ENCODE data around the gene TMPRSS7.
A peak's percentile ranks its signal among the peaks of the same experiment; 100 is the strongest.

TMPRSS7 gene

GRCh38 chr3:112084980-112085705 is 50.6 kb downstream of the TMPRSS7 start:
- Histone ChIP-seq H3K9ac (ENCODE audit: low read length) (no peak overlapping the region), H2AK5ac (ENCODE audit: low read length, severe bottlenecking) (no peak overlapping the region), H3K4me1 (ENCODE audit: control insufficient read depth, insufficient read depth, low read depth, low read length) (peaks cover 10% of the 10 kb centered on the region), H2AFZ (ENCODE audit: low read depth, low read length) (no peak overlapping the region), H3K9me3 (ENCODE audit: control insufficient read depth, low read length) (no peaks in the 10 kb centered on the region), H2BK5ac (ENCODE audit: low read depth, low read length, poor library complexity, severe bottlenecking) (no peak overlapping the region), H3K36me3 (ENCODE audit: control insufficient read depth in 1 of 2, insufficient read depth in 2 of 2, low read depth in 1 of 2, low read length in 2 of 2) (no peaks in the 10 kb centered on the region), H4K91ac (ENCODE audit: low read length) (no peak overlapping the region), H3K23ac (ENCODE audit: low read length in 2 of 2) (no peak overlapping the region), H3K4ac (ENCODE audit: low read depth in 1 of 2, low read length in 2 of 2) (no peak overlapping the region), H4K8ac (ENCODE audit: low read length) (no peak overlapping the region), H2BK15ac (ENCODE audit: low read depth, poor library complexity, severe bottlenecking) (no peak overlapping the region), H3K4me3 (ENCODE audit: insufficient read depth in 1 of 2, low read depth in 1 of 2, low read length in 2 of 2) (no peak overlapping the region), H3K27me3 (ENCODE audit: control insufficient read depth in 1 of 2, insufficient read depth in 1 of 2, low read length in 2 of 2) (peaks cover 0 to 6% of the 10 kb centered on the region in 2 experiments), H2BK120ac (ENCODE audit: low read depth, low read length) (no peak overlapping the region), H3K14ac (ENCODE audit: low read length in 2 of 2) (peak overlapping the region in 1 of 2 experiments; percentile 22), H2BK12ac (ENCODE audit: low read length in 2 of 2) (no peak overlapping the region), H3K27ac (ENCODE audit: low read length, poor library complexity, severe bottlenecking) (no peak overlapping the region), H3K4me2 (ENCODE audit: low read length, poor library complexity, severe bottlenecking) (no peak overlapping the region), H3K79me1 (replicated peaks; ENCODE audit: low read length, poor library complexity, severe bottlenecking) (peaks cover 3% of the 10 kb centered on the region), H3K18ac (ENCODE audit: low read depth in 1 of 2, low read length in 2 of 2) (no peak overlapping the region)
- 45% methylated on average over 3 of the region's 7 CpGs for WGBS
- no peak for DNase-seq

- H3K18ac ChIP-seq (ENCODE audit: low read depth in 1 of 2, low read length in 2 of 2) = peak overlapping the region in 1 of 2 experiments; percentile 6
- 22% methylated on average over 9 of the region's 12 CpGs for WGBS
- H3K23ac ChIP-seq (ENCODE audit: low read length in 2 of 2) = no peak overlapping the region
These were observed 51.2 kb downstream of the TMPRSS7 start for GRCh38 chr3:112085735-112086075.

GRCh38 chr3:112086076-112086854 is 51.7 kb downstream of the TMPRSS7 start, which contains the start of gene C3orf52:
Gene C3orf52 (plus strand): TSS chr3:112086389. CDS start chr3:112086408, 19 bp downstream.
- Histone ChIP-seq H3K9me3 (ENCODE audit: control insufficient read depth, low read length) (no peaks in the 10 kb centered on the region), H3K23ac (ENCODE audit: low read length in 2 of 2) (no peak within 1 kb of the TSS), H3K27me3 (ENCODE audit: control insufficient read depth in 1 of 2, insufficient read depth in 1 of 2, low read length in 2 of 2) (peaks cover 0 to 6% of the 10 kb centered on the region in 2 experiments), H4K8ac (ENCODE audit: low read length) (peak within 1 kb of the TSS; percentile 38), H2AK5ac (ENCODE audit: low read length, severe bottlenecking) (no peak within 1 kb of the TSS), H3K4me1 (ENCODE audit: control insufficient read depth, insufficient read depth, low read depth, low read length) (peaks cover 15% of the 10 kb centered on the region), H2BK15ac (ENCODE audit: low read depth, poor library complexity, severe bottlenecking) (peak within 1 kb of the TSS; percentile 60), H2BK12ac (ENCODE audit: low read length in 2 of 2) (peak within 1 kb of the TSS; percentile 23 to 57), H3K18ac (ENCODE audit: low read depth in 1 of 2, low read length in 2 of 2) (peak within 1 kb of the TSS; percentile 37 to 59), H2BK120ac (ENCODE audit: low read depth, low read length) (no peak within 1 kb of the TSS), H2BK5ac (ENCODE audit: low read depth, low read length, poor library complexity, severe bottlenecking) (peak within 1 kb of the TSS; percentile 11), H3K27ac (ENCODE audit: low read length, poor library complexity, severe bottlenecking) (peak within 1 kb of the TSS; percentile 64), H3K4ac (ENCODE audit: low read depth in 1 of 2, low read length in 2 of 2) (peak within 1 kb of the TSS in 1 of 2 experiments; percentile 57), H3K4me2 (ENCODE audit: low read length, poor library complexity, severe bottlenecking) (peak within 1 kb of the TSS; percentile 90), H3K9ac (ENCODE audit: low read length) (peak within 1 kb of the TSS; percentile 83), H2AFZ (ENCODE audit: low read depth, low read length) (peak within 1 kb of the TSS; percentile 15), H3K36me3 (ENCODE audit: control insufficient read depth in 1 of 2, insufficient read depth in 2 of 2, low read depth in 1 of 2, low read length in 2 of 2) (no peaks in the 10 kb centered on the region), H4K91ac (ENCODE audit: low read length) (peak within 1 kb of the TSS; percentile 23), H3K79me1 (replicated peaks; ENCODE audit: low read length, poor library complexity, severe bottlenecking) (peaks cover 3% of the 10 kb centered on the region), H3K4me3 (ENCODE audit: insufficient read depth in 1 of 2, low read depth in 1 of 2, low read length in 2 of 2) (peak within 1 kb of the TSS; percentile 74 to 80), H3K14ac (ENCODE audit: low read length in 2 of 2) (no peak within 1 kb of the TSS)
- WGBS = 1% methylated on average over 49 of the region's 67 CpGs
- peak; percentile 79 for DNase-seq

More at GRCh38 chr3:112085735-112086075, 51.2 kb downstream of the TMPRSS7 start:
- no peak overlapping the region for H3K14ac ChIP-seq (ENCODE audit: low read length in 2 of 2)
- H3K4me1 ChIP-seq (ENCODE audit: control insufficient read depth, insufficient read depth, low read depth, low read length) = peaks cover 11% of the 10 kb centered on the region
- no peak overlapping the region for H2BK15ac ChIP-seq (ENCODE audit: low read depth, poor library complexity, severe bottlenecking)
- no peak for DNase-seq
- H3K27ac ChIP-seq (ENCODE audit: low read length, poor library complexity, severe bottlenecking) = no peak overlapping the region
- H2AK5ac ChIP-seq (ENCODE audit: low read length, severe bottlenecking) = no peak overlapping the region
- H3K27me3 ChIP-seq (ENCODE audit: control insufficient read depth in 1 of 2, insufficient read depth in 1 of 2, low read length in 2 of 2) = peaks cover 0 to 6% of the 10 kb centered on the region in 2 experiments
- peak overlapping the region; percentile 83 for H3K9ac ChIP-seq (ENCODE audit: low read length)
- peak overlapping the region; percentile 74 to 80 for H3K4me3 ChIP-seq (ENCODE audit: insufficient read depth in 1 of 2, low read depth in 1 of 2, low read length in 2 of 2)
- H4K91ac ChIP-seq (ENCODE audit: low read length) = no peak overlapping the region
- H3K4ac ChIP-seq (ENCODE audit: low read depth in 1 of 2, low read length in 2 of 2) = no peak overlapping the region
- H3K4me2 ChIP-seq (ENCODE audit: low read length, poor library complexity, severe bottlenecking) = peak overlapping the region; percentile 90
- no peak overlapping the region for H2BK12ac ChIP-seq (ENCODE audit: low read length in 2 of 2)
- no peak overlapping the region for H2BK5ac ChIP-seq (ENCODE audit: low read depth, low read length, poor library complexity, severe bottlenecking)
- no peaks in the 10 kb centered on the region for H3K36me3 ChIP-seq (ENCODE audit: control insufficient read depth in 1 of 2, insufficient read depth in 2 of 2, low read depth in 1 of 2, low read length in 2 of 2)
- peaks cover 3% of the 10 kb centered on the region for H3K79me1 ChIP-seq (replicated peaks; ENCODE audit: low read length, poor library complexity, severe bottlenecking)
- H4K8ac ChIP-seq (ENCODE audit: low read length) = peak overlapping the region; percentile 38
- no peak overlapping the region for H2BK120ac ChIP-seq (ENCODE audit: low read depth, low read length)
- no peaks in the 10 kb centered on the region for H3K9me3 ChIP-seq (ENCODE audit: control insufficient read depth, low read length)
- peak overlapping the region; percentile 15 for H2AFZ ChIP-seq (ENCODE audit: low read depth, low read length)

Measured in mesenchymal stem cell (in vitro differentiated cells and primary cell).